HEK293 (cell line): ENCODE results near the gene SMAD4.

Source experiments
- BCL11A ChIP-seq: fragments of 450-650 bp; formaldehyde crosslinking; IDR thresholded peaks from 2 replicates; pipeline ENCODE4 v1.5.1; 2016; ENCODE audit warnings: low read depth, missing biosample characterization, missing genetic modification characterization
- GLIS1 ChIP-seq: fragments of 450-650 bp; formaldehyde crosslinking; IDR thresholded peaks from 2 replicates; pipeline ENCODE4 v1.5.1; 2016; ENCODE audit warnings: missing biosample characterization, missing genetic modification characterization
- IKZF3 ChIP-seq: fragments of 450-650 bp; IDR thresholded peaks from 2 replicates; pipeline ENCODE4 v1.5.0; 2018; ENCODE audit warnings: missing biosample characterization, mild to moderate bottlenecking, missing genetic modification characterization, moderate library complexity
- SCRT2 ChIP-seq: fragments of 450-650 bp; formaldehyde crosslinking; IDR thresholded peaks from 2 replicates; pipeline ENCODE4 v1.5.1; 2016; ENCODE audit warnings: missing biosample characterization, missing genetic modification characterization
- ZEB2 ChIP-seq: fragments of 450-650 bp; formaldehyde crosslinking; IDR thresholded peaks from 2 replicates; pipeline ENCODE4 v1.5.1; 2016; ENCODE audit warnings: missing biosample characterization, missing genetic modification characterization
- ZFHX2 ChIP-seq: fragments of 450-650 bp; formaldehyde crosslinking; conservative IDR thresholded peaks from 2 replicates; pipeline ENCODE4 v1.5.1; 2016; ENCODE audit warnings: missing biosample characterization, missing genetic modification characterization
- ZIC2 ChIP-seq: fragments of 450-650 bp; formaldehyde crosslinking; IDR thresholded peaks from 2 replicates; pipeline ENCODE4 v1.5.1; 2016; ENCODE audit warnings: missing biosample characterization, missing genetic modification characterization
- ZNF184 ChIP-seq: fragments of 450-650 bp; IDR thresholded peaks from 2 replicates; pipeline ENCODE4 v1.5.1; 2018; ENCODE audit warnings: missing biosample characterization, mild to moderate bottlenecking, missing genetic modification characterization
- ZNF311 ChIP-seq: fragments of 450-650 bp; formaldehyde crosslinking; IDR thresholded peaks from 2 replicates; pipeline ENCODE4 v1.5.1; 2017; ENCODE audit warnings: missing biosample characterization, missing genetic modification characterization, borderline replicate concordance
- ZNF600 ChIP-seq: fragments of 450-650 bp; formaldehyde crosslinking; IDR thresholded peaks from 2 replicates; pipeline ENCODE4 v1.5.1; 2016; ENCODE audit warnings: missing biosample characterization, missing genetic modification characterization
- ZNF629 ChIP-seq: fragments of 450-650 bp; formaldehyde crosslinking; IDR thresholded peaks from 2 replicates; pipeline ENCODE4 v1.5.1; 2017; ENCODE audit warnings: missing biosample characterization, missing genetic modification characterization
- TF ChIP-seq, protein P1 (sequence below): fragments of 450-650 bp; formaldehyde crosslinking; IDR thresholded peaks from 2 replicates; pipeline ENCODE4 v1.5.1; 2016; ENCODE audit warnings: missing biosample characterization, missing genetic modification characterization
- TF ChIP-seq, protein P2 (sequence below): fragments of 450-650 bp; formaldehyde crosslinking; IDR thresholded peaks from 2 replicates; pipeline ENCODE4 v1.5.1; 2016; ENCODE audit warnings: missing biosample characterization, missing genetic modification characterization
- TF ChIP-seq, protein P3 (sequence below): fragments of 450-650 bp; formaldehyde crosslinking; IDR thresholded peaks from 2 replicates; pipeline ENCODE4 v1.5.1; 2017; ENCODE audit warnings: missing biosample characterization, missing genetic modification characterization
- TF ChIP-seq, protein P4 (sequence below): fragments of 450-650 bp; formaldehyde crosslinking; conservative IDR thresholded peaks from 2 replicates; pipeline ENCODE4 v1.5.1; 2016; ENCODE audit warnings: low read depth, missing biosample characterization, missing genetic modification characterization
- TF ChIP-seq, protein P5 (sequence below): fragments of 450-650 bp; formaldehyde crosslinking; IDR thresholded peaks from 2 replicates; pipeline ENCODE4 v1.5.1; 2016; ENCODE audit warnings: missing biosample characterization, missing genetic modification characterization
- TF ChIP-seq, protein P6 (sequence below): fragments of 450-650 bp; formaldehyde crosslinking; IDR thresholded peaks from 2 replicates; pipeline ENCODE4 v1.5.1; 2016; ENCODE audit warnings: missing biosample characterization, missing genetic modification characterization
- TF ChIP-seq, protein P7 (sequence below): fragments of 450-650 bp; formaldehyde crosslinking; IDR thresholded peaks from 2 replicates; pipeline ENCODE4 v1.5.1; 2016; ENCODE audit warnings: missing biosample characterization, missing genetic modification characterization, low read depth

SMAD4 gene

DNA sequence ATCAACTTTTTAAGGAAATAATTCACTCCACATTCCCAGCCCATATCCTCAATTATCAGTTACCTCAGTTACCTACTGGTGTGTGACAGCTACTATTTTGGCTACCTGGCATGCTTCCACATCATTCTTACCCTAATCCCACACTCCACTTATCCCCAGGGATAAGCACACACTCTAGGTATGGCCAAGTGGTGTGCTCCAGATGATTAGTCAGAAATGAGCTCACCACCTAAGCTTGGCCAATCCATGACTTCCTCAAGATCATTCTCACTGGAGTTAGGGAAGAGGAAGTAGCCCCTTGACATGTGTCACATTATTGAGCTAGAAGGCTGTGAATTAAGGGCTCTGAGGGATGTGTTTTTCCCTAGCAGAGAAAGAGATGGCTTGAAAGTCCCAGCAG lies 20.9 kb upstream of the SMAD4 start (continued):
- TF ChIP-seq, protein P1, sequence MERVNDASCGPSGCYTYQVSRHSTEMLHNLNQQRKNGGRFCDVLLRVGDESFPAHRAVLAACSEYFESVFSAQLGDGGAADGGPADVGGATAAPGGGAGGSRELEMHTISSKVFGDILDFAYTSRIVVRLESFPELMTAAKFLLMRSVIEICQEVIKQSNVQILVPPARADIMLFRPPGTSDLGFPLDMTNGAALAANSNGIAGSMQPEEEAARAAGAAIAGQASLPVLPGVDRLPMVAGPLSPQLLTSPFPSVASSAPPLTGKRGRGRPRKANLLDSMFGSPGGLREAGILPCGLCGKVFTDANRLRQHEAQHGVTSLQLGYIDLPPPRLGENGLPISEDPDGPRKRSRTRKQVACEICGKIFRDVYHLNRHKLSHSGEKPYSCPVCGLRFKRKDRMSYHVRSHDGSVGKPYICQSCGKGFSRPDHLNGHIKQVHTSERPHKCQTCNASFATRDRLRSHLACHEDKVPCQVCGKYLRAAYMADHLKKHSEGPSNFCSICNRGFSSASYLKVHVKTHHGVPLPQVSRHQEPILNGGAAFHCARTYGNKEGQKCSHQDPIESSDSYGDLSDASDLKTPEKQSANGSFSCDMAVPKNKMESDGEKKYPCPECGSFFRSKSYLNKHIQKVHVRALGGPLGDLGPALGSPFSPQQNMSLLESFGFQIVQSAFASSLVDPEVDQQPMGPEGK (tag by site-specific recombination): peak; percentile 53; the same call in 1 of the 2 replicates
- TF ChIP-seq BCL11A (tag by site-specific recombination) (no peak), ZNF600 (0 out of 2 replicates have a peak, but pooled peaks have one; percentile 42), ZNF184 (tag by site-specific recombination) (no peak), GLIS1 (tag by site-specific recombination) (peak; percentile 30; the same call in 1 of the 2 replicates), ZEB2 (tag by site-specific recombination) (peak; percentile 42), ZNF311 (tag by site-specific recombination) (no peak), SCRT2 (no peak), ZIC2 (peak; percentile 19; the same call in 1 of the 2 replicates), ZFHX2 (tag by site-specific recombination) (0 out of 2 replicates have a peak, but pooled peaks have one; percentile 11), ZNF629 (tag by site-specific recombination) (peak; percentile 78), IKZF3 (0 out of 2 replicates have a peak, but pooled peaks have one; percentile 24)
- TF ChIP-seq, protein P2, sequence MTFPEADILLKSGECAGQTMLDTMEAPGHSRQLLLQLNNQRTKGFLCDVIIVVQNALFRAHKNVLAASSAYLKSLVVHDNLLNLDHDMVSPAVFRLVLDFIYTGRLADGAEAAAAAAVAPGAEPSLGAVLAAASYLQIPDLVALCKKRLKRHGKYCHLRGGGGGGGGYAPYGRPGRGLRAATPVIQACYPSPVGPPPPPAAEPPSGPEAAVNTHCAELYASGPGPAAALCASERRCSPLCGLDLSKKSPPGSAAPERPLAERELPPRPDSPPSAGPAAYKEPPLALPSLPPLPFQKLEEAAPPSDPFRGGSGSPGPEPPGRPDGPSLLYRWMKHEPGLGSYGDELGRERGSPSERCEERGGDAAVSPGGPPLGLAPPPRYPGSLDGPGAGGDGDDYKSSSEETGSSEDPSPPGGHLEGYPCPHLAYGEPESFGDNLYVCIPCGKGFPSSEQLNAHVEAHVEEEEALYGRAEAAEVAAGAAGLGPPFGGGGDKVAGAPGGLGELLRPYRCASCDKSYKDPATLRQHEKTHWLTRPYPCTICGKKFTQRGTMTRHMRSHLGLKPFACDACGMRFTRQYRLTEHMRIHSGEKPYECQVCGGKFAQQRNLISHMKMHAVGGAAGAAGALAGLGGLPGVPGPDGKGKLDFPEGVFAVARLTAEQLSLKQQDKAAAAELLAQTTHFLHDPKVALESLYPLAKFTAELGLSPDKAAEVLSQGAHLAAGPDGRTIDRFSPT (tag by site-specific recombination): peak; percentile 44; the same call in 1 of the 2 replicates
- TF ChIP-seq, protein P3, sequence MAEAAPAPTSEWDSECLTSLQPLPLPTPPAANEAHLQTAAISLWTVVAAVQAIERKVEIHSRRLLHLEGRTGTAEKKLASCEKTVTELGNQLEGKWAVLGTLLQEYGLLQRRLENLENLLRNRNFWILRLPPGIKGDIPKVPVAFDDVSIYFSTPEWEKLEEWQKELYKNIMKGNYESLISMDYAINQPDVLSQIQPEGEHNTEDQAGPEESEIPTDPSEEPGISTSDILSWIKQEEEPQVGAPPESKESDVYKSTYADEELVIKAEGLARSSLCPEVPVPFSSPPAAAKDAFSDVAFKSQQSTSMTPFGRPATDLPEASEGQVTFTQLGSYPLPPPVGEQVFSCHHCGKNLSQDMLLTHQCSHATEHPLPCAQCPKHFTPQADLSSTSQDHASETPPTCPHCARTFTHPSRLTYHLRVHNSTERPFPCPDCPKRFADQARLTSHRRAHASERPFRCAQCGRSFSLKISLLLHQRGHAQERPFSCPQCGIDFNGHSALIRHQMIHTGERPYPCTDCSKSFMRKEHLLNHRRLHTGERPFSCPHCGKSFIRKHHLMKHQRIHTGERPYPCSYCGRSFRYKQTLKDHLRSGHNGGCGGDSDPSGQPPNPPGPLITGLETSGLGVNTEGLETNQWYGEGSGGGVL (tag by site-specific recombination): peak; percentile 57
- TF ChIP-seq, protein P4, sequence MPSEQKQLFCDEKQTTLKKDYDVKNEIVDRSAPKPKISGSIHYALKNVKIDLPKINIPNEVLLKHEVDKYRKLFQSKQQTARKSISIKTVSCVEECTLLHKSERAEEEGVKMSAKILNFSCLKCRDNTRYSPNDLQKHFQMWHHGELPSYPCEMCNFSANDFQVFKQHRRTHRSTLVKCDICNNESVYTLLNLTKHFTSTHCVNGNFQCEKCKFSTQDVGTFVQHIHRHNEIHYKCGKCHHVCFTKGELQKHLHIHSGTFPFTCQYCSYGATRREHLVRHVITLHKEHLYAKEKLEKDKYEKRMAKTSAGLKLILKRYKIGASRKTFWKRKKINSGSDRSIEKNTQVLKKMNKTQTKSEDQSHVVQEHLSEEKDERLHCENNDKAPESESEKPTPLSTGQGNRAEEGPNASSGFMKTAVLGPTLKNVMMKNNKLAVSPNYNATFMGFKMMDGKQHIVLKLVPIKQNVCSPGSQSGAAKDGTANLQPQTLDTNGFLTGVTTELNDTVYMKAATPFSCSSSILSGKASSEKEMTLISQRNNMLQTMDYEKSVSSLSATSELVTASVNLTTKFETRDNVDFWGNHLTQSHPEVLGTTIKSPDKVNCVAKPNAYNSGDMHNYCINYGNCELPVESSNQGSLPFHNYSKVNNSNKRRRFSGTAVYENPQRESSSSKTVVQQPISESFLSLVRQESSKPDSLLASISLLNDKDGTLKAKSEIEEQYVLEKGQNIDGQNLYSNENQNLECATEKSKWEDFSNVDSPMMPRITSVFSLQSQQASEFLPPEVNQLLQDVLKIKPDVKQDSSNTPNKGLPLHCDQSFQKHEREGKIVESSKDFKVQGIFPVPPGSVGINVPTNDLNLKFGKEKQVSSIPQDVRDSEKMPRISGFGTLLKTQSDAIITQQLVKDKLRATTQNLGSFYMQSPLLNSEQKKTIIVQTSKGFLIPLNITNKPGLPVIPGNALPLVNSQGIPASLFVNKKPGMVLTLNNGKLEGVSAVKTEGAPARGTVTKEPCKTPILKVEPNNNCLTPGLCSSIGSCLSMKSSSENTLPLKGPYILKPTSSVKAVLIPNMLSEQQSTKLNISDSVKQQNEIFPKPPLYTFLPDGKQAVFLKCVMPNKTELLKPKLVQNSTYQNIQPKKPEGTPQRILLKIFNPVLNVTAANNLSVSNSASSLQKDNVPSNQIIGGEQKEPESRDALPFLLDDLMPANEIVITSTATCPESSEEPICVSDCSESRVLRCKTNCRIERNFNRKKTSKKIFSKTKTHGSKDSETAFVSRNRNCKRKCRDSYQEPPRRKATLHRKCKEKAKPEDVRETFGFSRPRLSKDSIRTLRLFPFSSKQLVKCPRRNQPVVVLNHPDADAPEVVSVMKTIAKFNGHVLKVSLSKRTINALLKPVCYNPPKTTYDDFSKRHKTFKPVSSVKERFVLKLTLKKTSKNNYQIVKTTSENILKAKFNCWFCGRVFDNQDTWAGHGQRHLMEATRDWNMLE (tag by site-specific recombination): peak; percentile 42; the same call in 1 of the 2 replicates
- TF ChIP-seq, protein P5, sequence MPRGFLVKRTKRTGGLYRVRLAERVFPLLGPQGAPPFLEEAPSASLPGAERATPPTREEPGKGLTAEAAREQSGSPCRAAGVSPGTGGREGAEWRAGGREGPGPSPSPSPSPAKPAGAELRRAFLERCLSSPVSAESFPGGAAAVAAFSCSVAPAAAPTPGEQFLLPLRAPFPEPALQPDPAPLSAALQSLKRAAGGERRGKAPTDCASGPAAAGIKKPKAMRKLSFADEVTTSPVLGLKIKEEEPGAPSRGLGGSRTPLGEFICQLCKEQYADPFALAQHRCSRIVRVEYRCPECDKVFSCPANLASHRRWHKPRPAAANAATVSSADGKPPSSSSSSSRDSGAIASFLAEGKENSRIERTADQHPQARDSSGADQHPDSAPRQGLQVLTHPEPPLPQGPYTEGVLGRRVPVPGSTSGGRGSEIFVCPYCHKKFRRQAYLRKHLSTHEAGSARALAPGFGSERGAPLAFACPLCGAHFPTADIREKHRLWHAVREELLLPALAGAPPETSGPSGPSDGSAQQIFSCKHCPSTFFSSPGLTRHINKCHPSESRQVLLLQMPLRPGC (tag by site-specific recombination): peak; percentile 75
- TF ChIP-seq, protein P6, sequence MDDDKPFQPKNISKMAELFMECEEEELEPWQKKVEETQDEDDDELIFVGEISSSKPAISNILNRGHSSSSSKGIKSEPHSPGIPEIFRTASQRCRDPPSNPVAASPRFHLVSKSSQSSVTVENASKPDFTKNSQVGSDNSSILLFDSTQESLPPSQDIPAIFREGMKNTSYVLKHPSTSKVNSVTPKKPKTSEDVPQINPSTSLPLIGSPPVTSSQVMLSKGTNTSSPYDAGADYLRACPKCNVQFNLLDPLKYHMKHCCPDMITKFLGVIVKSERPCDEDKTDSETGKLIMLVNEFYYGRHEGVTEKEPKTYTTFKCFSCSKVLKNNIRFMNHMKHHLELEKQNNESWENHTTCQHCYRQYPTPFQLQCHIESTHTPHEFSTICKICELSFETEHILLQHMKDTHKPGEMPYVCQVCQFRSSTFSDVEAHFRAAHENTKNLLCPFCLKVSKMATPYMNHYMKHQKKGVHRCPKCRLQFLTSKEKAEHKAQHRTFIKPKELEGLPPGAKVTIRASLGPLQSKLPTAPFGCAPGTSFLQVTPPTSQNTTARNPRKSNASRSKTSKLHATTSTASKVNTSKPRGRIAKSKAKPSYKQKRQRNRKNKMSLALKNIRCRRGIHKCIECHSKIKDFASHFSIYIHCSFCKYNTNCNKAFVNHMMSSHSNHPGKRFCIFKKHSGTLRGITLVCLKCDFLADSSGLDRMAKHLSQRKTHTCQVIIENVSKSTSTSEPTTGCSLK (tag by site-specific recombination): no peak
- TF ChIP-seq, protein P7, sequence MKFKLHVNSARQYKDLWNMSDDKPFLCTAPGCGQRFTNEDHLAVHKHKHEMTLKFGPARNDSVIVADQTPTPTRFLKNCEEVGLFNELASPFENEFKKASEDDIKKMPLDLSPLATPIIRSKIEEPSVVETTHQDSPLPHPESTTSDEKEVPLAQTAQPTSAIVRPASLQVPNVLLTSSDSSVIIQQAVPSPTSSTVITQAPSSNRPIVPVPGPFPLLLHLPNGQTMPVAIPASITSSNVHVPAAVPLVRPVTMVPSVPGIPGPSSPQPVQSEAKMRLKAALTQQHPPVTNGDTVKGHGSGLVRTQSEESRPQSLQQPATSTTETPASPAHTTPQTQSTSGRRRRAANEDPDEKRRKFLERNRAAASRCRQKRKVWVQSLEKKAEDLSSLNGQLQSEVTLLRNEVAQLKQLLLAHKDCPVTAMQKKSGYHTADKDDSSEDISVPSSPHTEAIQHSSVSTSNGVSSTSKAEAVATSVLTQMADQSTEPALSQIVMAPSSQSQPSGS: peak; percentile 30; the same call in 1 of the 2 replicates
